ENCODE measurements around the gene TTC39C.

Gene TTC39C

DNA sequence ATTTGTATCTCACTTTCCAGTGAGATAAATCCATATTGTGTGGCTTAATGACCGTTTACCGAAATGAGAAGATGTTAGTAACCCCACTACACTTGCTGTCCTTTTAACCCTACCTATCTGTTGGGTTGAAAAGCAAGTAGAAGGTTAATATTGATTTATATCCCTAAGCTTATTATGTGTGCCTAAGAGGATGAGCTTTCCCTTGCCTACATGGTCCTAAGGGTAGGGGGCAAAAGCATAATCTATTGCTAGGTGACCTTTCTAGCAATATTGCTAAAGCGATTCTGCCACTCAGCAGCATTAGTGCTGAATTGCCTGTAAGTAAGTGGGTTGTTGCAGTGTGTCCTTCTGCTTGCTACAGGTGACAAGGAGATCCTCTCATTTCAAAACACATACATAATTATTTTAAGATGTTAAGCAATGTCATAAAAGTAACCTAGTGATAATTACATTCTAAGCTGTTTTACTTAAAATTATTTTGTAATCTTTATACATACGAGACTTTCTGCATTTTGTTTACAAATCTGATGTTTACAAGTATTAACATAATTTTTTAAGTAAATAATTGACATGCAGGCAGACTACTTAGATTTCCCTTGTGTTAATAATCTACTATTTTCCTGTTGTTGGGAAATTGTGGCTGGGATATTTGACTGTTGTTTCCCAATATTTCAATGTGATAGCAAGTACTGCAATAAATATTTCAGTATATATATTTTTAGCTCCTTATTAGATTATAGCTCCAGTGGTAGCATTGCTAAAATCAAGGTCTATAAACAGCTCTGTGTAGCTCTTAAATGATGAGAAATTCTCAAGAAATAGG lies 75.2 kb downstream of the TTC39C start:
- no peak for DNase-seq

DNA sequence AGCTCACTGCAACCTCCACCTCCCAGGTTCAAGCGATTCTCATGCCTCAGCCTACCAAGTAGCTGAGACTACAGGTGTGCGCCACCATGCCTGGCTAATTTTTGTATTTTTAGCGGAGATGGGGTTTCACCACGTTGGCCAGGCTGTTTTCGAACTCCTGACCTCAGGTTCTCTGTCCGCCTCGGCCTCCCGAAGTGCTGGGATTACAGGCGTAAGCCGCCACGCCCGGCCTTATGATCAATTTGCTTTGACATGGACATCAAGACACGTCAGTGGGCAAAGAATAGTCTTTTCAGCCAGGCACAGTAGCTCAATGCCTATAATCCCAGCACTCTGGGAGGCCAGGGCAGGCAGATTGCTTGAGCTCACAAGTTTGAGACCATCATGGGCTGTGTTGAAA lies 76.3 kb downstream of the TTC39C start:
- no peak for DNase-seq

DNA sequence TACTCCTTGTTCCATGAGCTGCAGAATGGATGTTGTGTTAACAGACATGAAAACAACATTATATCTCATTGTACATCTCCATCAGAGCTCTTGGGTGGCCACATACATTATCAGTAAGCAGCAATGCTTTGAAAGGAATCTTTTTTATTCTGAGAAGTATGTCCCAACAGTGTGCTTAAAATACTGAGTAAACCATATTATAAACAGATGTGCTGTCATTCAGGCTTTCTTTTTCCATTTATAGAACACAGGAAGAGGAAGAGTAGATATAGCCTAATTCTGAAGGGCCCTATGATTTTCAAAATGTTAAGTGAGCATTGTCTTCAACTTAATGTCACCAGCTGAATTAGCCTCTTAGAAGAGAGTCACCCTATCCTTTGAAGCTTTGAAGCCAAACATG lies 80.0 kb downstream of the TTC39C start:
- no peak for DNase-seq

DNA sequence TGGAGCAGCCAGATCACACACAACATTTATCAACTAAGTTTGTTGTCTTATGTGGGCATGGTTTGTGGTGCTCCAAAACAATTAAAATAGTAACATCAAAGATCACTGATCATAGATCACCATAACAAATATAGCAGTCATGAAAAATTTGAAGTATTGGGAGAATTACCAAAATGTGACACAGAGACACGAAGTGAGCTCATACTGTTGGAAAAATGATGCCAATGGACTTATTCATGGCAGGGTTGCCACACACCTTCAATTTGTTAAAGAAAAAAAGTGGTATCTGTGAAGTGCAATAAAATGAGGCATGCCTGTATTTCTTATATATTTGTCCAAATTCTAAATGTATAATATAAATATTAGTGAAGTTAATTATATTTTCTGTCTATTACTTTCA lies 81.4 kb downstream of the TTC39C start:
- no peak for DNase-seq

DNA sequence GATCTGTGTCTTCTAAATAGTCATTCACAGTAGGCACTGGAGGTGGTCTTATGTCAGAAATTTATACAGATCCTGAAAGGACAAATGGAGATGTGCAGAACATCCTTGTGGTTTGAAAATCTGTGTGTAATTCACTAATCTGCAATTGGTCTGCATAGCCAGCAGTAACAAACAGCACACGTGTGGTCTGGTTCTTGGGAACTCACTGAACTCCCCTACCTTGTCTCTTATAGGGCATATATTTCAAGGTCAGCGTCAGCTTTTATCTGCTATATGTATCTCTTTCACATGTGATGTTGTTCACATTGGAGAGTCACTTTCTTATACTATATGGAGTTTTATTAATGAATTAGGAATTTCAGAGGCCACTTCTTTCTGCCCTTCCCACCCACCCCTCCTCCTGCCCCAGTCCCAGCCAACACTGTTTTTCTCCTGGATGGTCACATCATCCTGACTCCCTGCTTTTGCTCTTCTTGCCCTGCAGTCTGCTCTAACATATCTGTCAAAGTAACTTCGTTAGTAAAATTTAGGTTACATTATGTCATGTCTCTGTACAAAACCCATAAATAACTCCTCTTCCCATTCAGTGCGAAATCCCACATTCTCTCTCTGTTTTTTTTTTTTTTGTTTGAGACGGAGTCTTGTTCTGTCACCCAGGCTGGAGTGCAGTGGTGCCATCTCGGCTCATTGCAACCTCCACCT lies 88.9 kb downstream of the TTC39C start:
- no peak for DNase-seq

DNA sequence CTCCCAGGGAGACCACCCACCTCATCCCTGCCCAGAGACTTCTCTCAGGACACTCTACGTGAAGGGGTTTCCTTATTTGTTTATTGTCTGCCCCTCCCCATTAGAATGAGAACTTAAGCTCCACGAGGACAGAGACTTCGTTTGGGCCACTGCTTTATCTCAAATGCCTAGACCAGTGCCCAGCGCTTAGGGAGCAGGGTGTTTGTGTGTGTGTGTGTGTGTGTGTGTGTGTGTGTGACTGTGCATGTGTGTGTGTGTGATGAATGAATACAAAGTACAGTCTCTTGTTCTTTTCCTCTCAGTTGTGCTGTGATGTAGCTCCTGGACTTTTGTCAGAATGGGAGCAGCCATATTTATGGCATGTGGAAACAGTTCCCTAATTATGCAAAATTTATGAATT lies 89.9 kb downstream of the TTC39C start:
- DNase-seq, result no peak

DNA sequence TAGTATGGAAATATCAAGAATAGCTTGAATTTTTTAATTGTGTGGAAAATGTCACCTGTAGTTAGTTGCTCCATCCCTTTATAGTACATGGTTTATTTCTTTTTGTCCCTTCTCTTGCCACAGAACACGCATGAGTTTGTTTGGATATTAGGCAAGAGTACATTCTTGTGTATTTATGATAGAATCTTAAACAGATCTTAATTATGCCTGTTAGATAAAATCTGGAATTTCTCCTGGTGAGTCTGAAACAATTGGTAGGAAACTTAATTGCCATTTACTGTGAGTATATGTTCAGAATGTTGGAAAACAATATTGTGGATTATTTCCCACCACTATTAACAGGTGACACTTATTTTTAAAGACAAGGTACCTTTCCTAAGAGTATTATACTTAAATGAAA lies 94.1 kb downstream of the TTC39C start:
- DNase-seq, result no peak

DNA sequence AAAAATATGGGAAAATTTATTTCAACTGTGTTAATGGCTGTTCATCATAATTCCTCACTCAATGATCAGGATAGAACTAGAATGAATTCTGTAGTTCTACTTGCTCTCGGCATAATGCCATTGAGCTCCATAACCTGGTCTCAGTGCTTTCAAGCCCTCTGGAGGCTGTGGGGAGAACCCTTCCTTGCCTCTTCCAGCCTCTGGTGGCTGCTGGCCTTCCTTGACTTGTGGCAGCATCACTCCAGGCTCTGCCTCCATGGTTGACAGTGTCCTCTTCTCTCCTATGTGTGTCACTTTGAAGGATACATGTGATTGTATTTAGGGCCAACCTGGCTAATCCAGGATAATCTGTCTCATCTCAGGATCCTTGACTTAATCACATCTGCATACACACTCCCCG lies 97.4 kb downstream of the TTC39C start:
- DNase-seq, result no peak

DNA sequence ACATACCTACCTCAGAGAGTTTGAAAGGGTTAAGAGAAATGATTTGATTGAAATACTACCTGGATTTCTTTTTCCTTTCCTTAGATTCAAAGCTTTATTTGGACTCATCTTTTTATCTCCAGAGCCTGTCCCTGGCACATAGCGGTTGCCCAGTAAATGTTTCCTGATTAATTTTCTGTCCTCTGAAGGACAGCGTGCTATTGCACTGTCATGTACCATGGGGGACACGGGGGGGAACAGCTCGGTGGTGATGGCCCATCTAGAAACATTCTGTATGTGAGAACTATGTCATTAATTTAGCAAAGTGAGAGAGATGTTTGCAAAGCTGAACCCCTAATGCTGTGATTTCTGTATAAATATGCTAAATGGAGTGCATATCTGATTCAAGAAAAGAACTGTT lies 97.9 kb downstream of the TTC39C start:
- DNase-seq, result no peak

DNA sequence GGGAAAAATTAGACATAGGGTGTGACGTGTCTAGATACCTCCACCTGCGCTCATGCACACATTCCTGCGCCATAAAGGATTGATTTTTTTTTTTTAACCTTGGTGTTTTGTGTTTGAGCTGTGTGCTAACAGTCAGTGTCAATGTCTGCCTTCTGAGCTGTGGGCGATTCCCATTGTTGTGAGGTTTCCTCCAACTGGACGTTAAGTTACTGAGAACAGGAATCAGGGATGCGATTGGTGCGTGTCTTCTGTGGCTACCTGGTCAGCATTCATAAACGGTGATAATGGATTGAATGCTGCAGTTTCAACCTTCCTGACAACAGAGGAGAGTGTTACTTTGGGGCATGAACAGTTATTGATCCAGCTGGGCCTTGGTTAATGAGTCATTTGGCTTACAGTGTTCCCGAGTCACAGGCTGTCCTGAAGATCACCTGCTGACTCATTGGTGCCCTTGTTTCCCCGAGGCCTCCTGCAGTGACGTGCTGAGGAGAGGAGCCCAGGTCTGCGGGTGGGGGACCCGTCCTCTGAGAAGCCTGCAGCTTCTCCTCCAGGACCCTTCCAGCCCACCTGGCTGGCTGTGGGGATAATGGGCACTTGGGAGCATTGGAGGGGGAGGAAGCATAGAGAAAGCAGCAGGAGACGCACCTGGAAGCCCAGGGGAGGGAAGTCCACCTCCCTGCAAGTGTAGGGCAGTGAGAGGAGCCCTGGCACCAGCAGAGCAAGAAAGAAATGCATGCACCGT lies 98.5 kb downstream of the TTC39C start:
- no peak for DNase-seq

DNA sequence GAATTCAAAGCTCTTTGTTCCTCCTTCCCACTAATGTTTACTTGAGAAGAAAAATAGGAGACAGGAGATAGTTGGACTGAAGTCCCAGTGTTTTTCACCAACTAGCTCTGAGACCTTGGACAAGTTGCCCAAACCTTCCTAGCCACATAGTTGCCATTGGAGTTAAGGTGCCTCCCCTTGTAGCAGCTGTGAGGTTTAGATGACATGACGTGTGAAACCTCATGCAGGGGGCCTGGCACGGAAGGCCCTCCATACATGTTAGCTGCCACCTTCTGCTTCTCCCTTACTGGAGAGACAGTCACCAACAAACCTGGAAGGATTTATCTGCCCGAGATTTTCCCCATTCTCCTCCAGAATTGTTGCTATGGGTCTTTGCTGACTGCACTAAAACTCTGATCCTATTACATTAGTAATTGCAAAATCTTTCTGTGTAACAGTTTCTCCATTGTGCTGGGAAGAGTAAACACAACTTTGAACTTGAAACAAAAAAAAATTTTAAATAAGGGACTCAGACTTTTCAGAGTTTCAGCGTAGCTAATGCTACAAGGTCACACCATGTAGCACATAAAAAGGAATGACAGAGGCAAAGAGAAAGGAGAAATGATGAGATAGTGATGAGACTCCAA lies 100.5 kb downstream of the TTC39C start:
- no peak for DNase-seq

DNA sequence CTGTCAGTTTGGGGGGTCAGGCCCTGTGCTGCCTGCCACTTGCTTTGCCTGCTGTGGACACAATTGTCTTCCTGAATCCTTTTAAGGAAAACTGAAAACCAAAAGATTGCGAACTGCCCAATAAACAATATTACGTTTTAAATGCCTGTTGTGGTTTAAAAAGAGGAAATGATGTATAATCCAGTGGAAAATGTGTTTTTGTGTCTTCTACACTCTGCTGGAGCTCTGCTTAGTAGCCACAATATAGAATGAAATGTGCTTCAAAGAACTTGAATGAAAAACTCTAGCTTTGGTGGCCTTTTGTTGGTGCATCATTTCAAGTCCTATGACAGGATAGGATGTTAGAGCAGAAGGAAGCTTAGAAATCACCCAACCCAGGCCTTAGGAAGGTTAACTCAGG lies 101.1 kb downstream of the TTC39C start:
- no peak for DNase-seq

DNA sequence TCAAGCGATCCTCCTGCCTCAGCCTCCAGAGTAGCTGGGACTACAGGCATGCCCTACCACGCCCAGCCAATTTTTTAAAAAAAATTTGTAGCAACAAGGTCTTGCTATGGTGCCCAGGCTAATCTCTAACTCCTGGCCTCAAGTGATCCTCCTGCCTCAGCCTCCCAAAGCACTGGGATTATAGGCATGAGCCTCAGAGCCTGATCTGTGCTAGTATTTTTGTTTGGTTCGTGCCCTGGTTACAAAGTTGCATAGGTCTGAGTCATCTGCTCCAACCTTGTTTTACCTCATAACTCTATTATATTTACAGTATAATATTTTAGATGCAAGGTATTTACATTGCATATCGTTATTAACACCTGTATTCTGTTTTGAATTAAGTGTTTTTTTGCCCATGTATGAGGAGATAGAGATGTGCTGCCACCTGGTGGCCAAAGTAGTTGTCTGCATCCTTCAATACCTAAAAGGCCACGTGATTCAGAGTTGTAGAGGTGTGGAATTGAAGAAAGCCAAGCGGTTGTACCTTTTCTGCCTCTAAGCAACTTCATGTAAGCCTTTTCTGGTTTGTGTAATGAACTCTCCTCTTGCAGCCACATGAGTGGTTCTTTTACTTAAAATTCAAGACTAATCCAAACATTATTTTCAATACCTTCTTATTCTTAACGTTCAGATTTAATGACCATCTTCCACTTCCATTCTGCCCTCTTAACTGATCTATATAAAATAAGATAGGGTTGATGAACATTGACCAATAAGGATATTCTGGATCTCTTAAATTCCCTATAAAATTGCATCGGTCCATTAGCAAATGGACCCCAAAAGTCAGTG lies 104.4 kb downstream of the TTC39C start:
- no peak for DNase-seq

DNA sequence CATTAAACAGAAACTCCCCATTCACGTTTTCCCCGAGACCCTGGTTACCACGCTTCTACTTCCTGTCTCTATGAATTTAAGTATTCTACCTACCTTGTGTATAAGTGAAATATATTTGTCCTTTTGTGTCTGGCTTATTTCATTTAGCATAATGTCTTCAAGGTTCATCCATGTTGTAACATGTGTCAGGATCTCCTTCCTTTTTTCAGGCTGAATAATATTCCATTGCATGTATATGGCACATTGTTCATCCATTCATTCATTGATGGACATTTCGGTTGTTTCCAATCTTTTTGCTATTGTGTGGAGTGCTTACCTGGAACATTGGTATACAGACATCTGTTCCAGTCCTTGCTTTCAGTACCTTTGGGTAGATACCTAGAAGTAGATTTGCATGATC lies 106.1 kb downstream of the TTC39C start:
- DNase-seq, result no peak

DNA sequence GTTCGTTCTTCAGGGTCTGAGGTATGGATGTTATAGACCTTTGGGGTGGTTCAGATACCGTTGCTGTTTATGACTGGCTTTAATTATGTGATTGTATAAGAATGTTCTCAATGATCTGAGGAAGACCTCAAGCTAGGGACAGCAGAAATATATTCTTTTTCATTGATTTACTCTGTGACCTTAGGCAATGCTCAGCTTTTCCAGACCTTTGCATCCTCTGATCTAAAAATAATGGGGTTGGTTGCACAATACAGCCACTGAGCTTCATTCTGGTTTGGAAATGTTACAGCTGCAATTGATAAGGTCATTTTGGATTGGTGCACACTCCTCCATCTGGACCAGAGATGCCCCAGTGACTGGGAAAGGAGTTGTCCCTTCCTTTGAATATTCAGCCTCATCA lies 107.1 kb downstream of the TTC39C start:
- DNase-seq, result no peak

DNA sequence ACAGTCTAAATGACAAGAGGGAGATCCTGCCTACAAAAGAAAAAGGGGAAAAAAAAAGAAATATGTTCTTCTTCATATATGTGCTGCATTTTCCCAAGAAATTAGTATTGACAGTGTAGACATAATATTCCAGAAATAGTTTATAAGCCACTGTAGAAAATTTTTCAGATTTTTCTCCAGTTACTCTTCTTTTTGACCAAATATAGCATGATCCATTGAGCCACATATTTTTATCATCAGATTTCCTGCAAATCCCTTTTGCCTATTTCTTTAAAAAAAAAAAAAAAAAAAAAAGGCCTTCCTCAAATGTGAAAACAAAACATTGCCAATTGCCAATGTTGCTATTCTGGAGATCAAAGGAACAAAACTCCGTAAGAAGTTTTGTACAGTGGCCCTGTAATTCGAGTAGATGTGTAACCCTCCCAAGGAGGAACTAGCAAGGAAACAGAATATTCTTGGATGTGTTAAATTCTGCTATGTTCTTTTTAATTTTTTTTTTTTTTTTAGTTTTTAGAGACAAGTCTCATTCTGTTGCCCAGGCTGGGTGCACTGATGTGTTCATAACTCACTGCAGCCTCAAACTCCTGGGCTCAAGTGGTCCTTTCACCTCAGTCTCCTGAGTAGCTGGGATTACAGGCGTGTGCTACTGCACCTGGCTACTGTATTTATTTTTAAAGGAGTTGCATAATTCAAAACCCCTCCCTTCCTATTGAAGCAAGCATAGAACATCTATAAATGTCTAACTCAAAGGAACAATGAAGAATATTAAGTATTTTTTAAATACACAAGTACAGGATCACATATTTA lies 111.8 kb downstream of the TTC39C start:
- DNase-seq, result no peak

DNA sequence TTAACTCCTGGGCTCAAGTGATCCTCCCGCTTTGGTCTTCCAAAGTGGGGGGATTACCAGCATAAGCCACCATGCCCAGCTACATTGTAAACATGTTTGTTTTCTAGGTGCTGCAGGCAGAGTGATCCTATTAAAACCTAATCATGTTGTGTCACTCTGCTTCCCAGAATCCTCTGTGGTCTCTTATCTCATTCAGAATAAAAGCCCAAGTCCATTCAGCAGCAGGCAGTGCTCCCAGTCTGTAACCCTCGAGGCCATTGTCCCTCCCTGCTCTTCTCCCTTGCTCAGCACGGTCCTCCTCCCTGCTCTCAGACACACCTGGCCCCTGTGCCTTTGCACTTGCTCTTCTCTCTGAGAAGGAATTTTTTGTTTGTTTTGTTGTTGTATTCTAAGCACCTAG lies 113.2 kb downstream of the TTC39C start:
- no peak for DNase-seq

DNA sequence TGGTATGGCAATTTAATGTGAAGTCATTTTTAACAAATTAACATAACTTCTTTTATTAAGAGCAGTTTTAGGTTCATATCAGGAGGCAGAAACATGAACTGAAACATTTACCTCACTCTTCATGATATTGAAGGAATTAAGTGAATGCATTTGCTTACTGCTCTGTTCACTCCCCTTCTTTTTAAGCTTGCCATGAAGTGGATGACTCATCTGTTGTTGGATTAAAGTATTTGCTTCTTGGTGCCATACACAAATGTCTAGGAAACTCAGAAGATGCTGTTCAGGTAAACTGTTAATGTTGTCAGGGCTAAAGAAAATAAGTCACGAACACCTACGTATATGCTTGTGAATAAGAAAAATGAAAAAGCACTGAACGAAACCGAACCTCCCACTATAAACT lies 114.1 kb downstream of the TTC39C start:
- DNase-seq, result no peak

DNA sequence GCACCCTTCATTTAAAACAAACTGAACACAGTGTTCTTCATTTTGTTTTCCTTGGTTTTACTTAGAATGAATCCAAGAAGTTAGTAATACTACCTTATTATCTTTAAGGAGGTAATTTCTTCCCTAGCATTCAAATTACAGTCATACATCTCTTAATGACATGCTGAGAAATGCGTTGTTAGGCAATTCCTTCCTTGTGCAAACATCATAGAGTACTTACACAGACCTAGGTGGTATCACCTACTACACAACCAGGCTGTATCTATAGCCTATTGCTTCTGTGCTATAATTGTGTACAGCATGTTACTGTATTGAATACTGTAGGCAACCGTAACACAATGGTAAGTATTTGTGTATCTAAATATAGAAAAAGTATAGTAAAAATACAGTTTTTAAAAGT lies 115.9 kb downstream of the TTC39C start:
- DNase-seq, result no peak

DNA sequence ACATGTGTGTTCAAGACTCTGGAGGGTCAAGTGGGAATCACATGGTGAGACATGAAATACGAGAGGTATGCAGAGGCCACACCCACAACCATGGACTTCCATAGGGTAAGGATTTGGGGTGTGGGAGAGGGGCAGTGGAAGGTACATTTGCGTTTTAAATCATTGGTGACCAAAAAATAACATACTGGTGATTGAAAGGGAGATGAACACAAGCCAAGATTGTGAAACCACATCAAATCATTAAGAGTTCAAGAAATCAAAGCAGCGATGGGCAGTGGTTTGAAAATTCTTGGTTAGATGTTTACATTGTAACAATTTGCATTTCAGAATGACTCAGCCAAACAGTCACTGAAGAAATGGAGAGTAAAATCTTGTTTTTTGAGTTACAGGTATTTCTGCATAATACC lies 122.4 kb downstream of the TTC39C start:
- DNase-seq, result peak; percentile 40

DNA sequence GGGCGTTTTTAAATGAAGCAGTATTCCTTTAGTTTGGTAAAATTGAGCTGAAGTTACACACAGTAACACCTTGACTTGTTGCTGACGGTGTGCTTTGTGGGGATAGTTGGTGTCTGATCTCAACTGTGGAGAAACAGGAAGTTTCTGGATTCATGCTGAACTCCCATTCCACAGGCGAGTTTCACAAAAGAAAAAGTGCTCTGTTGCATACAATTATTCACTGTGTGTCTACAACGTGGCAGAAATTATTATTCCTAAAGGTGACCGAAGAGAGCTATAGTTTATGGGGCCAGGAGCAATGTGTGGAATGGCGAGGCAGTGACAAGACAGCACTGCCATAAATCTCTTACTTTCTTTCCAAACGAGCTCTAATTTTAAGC lies 123.8 kb downstream of the TTC39C start:
- no peak for DNase-seq

Measured in NCI-H510A (cell line).